HUES64 (cell line): ENCODE measurements around the gene CACNA2D2.

ENCODE experiments used
- H3K27ac ChIP-seq: 2 replicates; pipeline ENCODE4 v1.7.0; 2013; ENCODE audit warnings: low read depth, low read length, inconsistent platforms
- H3K27me3 ChIP-seq: 2 replicates; pipeline ENCODE4 v1.6.1; 2013; ENCODE audit warnings: mild to moderate bottlenecking, low read length; ENCODE audit not compliant: insufficient read depth
- H3K36me3 ChIP-seq: 2 replicates; pipeline ENCODE4 v1.6.1; 2013; ENCODE audit warnings: mild to moderate bottlenecking, low read length; ENCODE audit not compliant: insufficient read depth
- H3K4me1 ChIP-seq: 2 replicates; pipeline ENCODE4 v1.6.1; 2013; ENCODE audit warnings: mild to moderate bottlenecking, low read length, moderate library complexity; ENCODE audit not compliant: insufficient read depth
- H3K4me3 ChIP-seq: 2 replicates; pipeline ENCODE4 v1.5.1; 2013; ENCODE audit warnings: mild to moderate bottlenecking, low read length, moderate library complexity
- H3K9ac ChIP-seq: 2 replicates; pipeline ENCODE4 v1.6.1; 2013; ENCODE audit warnings: mild to moderate bottlenecking, low read depth, low read length
- H3K9me3 ChIP-seq: 2 replicates; pipeline ENCODE4 v1.6.1; 2013; ENCODE audit warnings: low read depth, low read length; ENCODE audit not compliant: insufficient read depth
- WGBS: fragments of 150-250, 120-280 bp; methylation state at CpG from one replicate; pipeline ENCODE4 v1.1.7; 2013; ENCODE audit warnings: missing lambda C conversion rate; 5-methylcytosine and 5-hydroxymethylcytosine counted together

CACNA2D2 gene

GRCh38 chr3:50419595-50420370 lies 83.7 kb downstream of the CACNA2D2 start:
- Histone ChIP-seq H3K9ac (no peak overlapping the region), H3K4me1 (peaks cover 6% of the 10 kb centered on the region; the same call in 1 of the 2 replicates), H3K9me3 (no peaks in the 10 kb centered on the region), H3K27ac (no peak overlapping the region), H3K27me3 (no peaks in the 10 kb centered on the region), H3K4me3 (no peak overlapping the region), H3K36me3 (no peaks in the 10 kb centered on the region; the same call in 1 of the 2 replicates)
- WGBS, result 91% methylated on average over 15 of the region's 18 CpGs

GRCh38 chr3:50418850-50419249 lies 84.6 kb downstream of the CACNA2D2 start:
- peaks cover 6% of the 10 kb centered on the region; the same call in 1 of the 2 replicates for H3K4me1 ChIP-seq

GRCh38 chr3:50417637-50418033 lies 85.8 kb downstream of the CACNA2D2 start:
- H3K4me1 ChIP-seq, result peaks cover 6% of the 10 kb centered on the region; the same call in 1 of the 2 replicates
- H3K27ac ChIP-seq, result no peak overlapping the region
- H3K9me3 ChIP-seq, result no peaks in the 10 kb centered on the region
- no peak overlapping the region for H3K4me3 ChIP-seq
- H3K36me3 ChIP-seq, result no peaks in the 10 kb centered on the region; the same call in 1 of the 2 replicates
- 87% methylated on average over 4 of the region's 4 CpGs for WGBS
- H3K27me3 ChIP-seq, result no peaks in the 10 kb centered on the region
- no peak overlapping the region for H3K9ac ChIP-seq

More at GRCh38 chr3:50418850-50419249, 84.6 kb downstream of the CACNA2D2 start:
- Histone ChIP-seq H3K27ac (no peak overlapping the region), H3K9ac (no peak overlapping the region), H3K4me3 (no peak overlapping the region), H3K27me3 (no peaks in the 10 kb centered on the region), H3K36me3 (no peaks in the 10 kb centered on the region; the same call in 1 of the 2 replicates), H3K9me3 (no peaks in the 10 kb centered on the region)
- 85% methylated on average over 4 of the region's 4 CpGs for WGBS

- no peak overlapping the region for H3K4me3 ChIP-seq
These were observed 86.4 kb downstream of the CACNA2D2 start for GRCh38 chr3:50416736-50417636.

GRCh38 chr3:50415816-50416215 lies 87.6 kb downstream of the CACNA2D2 start:
- 90% methylated on average over 5 of the region's 5 CpGs for WGBS
- no peaks in the 10 kb centered on the region for H3K27me3 ChIP-seq
- H3K27ac ChIP-seq, result no peak overlapping the region
- H3K9me3 ChIP-seq, result no peaks in the 10 kb centered on the region
- H3K9ac ChIP-seq, result no peak overlapping the region
- no peaks in the 10 kb centered on the region; the same call in 1 of the 2 replicates for H3K36me3 ChIP-seq
- no peak overlapping the region for H3K4me3 ChIP-seq
- peaks cover 6% of the 10 kb centered on the region; the same call in 1 of the 2 replicates for H3K4me1 ChIP-seq

More at GRCh38 chr3:50416736-50417636, 86.4 kb downstream of the CACNA2D2 start:
- H3K27me3 ChIP-seq, result no peaks in the 10 kb centered on the region
- H3K27ac ChIP-seq, result no peak overlapping the region
- H3K9me3 ChIP-seq, result no peaks in the 10 kb centered on the region
- H3K36me3 ChIP-seq, result no peaks in the 10 kb centered on the region; the same call in 1 of the 2 replicates
- 92% methylated on average over 9 of the region's 9 CpGs for WGBS
- peaks cover 6% of the 10 kb centered on the region; the same call in 1 of the 2 replicates for H3K4me1 ChIP-seq
- H3K9ac ChIP-seq, result no peak overlapping the region

GRCh38 chr3:50415061-50415460 lies 88.4 kb downstream of the CACNA2D2 start:
- Histone ChIP-seq H3K27ac (no peak overlapping the region), H3K27me3 (no peaks in the 10 kb centered on the region), H3K4me1 (peaks cover 6% of the 10 kb centered on the region; the same call in 1 of the 2 replicates), H3K4me3 (no peak overlapping the region), H3K36me3 (no peaks in the 10 kb centered on the region; the same call in 1 of the 2 replicates), H3K9me3 (no peaks in the 10 kb centered on the region), H3K9ac (no peak overlapping the region)
- WGBS, result 69% methylated on average over 4 of the region's 4 CpGs

GRCh38 chr3:50414616-50415015 lies 88.8 kb downstream of the CACNA2D2 start:
- WGBS, result 93% methylated on average over 14 of the region's 14 CpGs
- Histone ChIP-seq H3K27ac (no peak overlapping the region), H3K36me3 (no peaks in the 10 kb centered on the region; the same call in 1 of the 2 replicates), H3K27me3 (no peaks in the 10 kb centered on the region), H3K4me1 (peaks cover 6% of the 10 kb centered on the region; the same call in 1 of the 2 replicates), H3K9ac (no peak overlapping the region), H3K9me3 (no peaks in the 10 kb centered on the region), H3K4me3 (no peak overlapping the region)

GRCh38 chr3:50412231-50412754 lies 91.1 kb downstream of the CACNA2D2 start:
- H3K4me1 ChIP-seq, result no peaks in the 10 kb centered on the region
- H3K4me3 ChIP-seq, result no peak overlapping the region
- no peak overlapping the region for H3K27ac ChIP-seq
- H3K9me3 ChIP-seq, result no peaks in the 10 kb centered on the region
- H3K27me3 ChIP-seq, result no peaks in the 10 kb centered on the region
- 79% methylated on average over 11 of the region's 11 CpGs for WGBS
- H3K36me3 ChIP-seq, result no peaks in the 10 kb centered on the region; the same call in 1 of the 2 replicates
- no peak overlapping the region for H3K9ac ChIP-seq

- no peak overlapping the region for H3K27ac ChIP-seq
- no peak overlapping the region for H3K9ac ChIP-seq
- H3K4me1 ChIP-seq, result no peaks in the 10 kb centered on the region
- H3K36me3 ChIP-seq, result no peaks in the 10 kb centered on the region; the same call in 1 of the 2 replicates
- H3K9me3 ChIP-seq, result no peaks in the 10 kb centered on the region
- H3K27me3 ChIP-seq, result no peaks in the 10 kb centered on the region
- H3K4me3 ChIP-seq, result no peak overlapping the region
- WGBS, result 84% methylated on average over 4 of the region's 4 CpGs
These were observed 92.2 kb downstream of the CACNA2D2 start for GRCh38 chr3:50411229-50411628.

- WGBS, result 85% methylated on average over 3 of the region's 3 CpGs
- Histone ChIP-seq H3K36me3 (no peaks in the 10 kb centered on the region; the same call in 1 of the 2 replicates), H3K27ac (no peak overlapping the region), H3K4me3 (no peak overlapping the region), H3K4me1 (no peaks in the 10 kb centered on the region), H3K9ac (no peak overlapping the region), H3K9me3 (no peaks in the 10 kb centered on the region), H3K27me3 (no peaks in the 10 kb centered on the region)
These were observed 92.8 kb downstream of the CACNA2D2 start for GRCh38 chr3:50410608-50411139.
